DMS114 treated with DMSO at 0.1 percent for 48 hours (cell line): ENCODE results near the gene TSTD1.
"Not testable (repeated sequence)": the region's sequence is repeated elsewhere in the genome, so short reads cannot be mapped to it uniquely, and the experiment has no call there.

Experiments used
- DNase-seq: peaks from one replicate; lab custom pipeline; 2025; ENCODE audit not compliant: unreplicated experiment; lab: John Stamatoyannopoulos, UW

TSTD1 gene

GRCh38 chr1:161069241-161069640 lies 30.5 kb upstream of the TSTD1 start:
- no peak for DNase-seq

GRCh38 chr1:161068306-161069234 lies 29.8 kb upstream of the TSTD1 start:
- DNase-seq, result no peak

GRCh38 chr1:161066694-161067093 lies 27.9 kb upstream of the TSTD1 start:
- no peak for DNase-seq

- not testable (repeated sequence) for DNase-seq
Measured at GRCh38 chr1:161065681-161066080, 26.9 kb upstream of the TSTD1 start.

GRCh38 chr1:161063936-161064335 lies 25.2 kb upstream of the TSTD1 start:
- DNase-seq, result not testable (repeated sequence)

- DNase-seq, result no peak
Measured at GRCh38 chr1:161061419-161061818, 22.7 kb upstream of the TSTD1 start.

- DNase-seq, result no peak
Measured at GRCh38 chr1:161059293-161059692, 20.5 kb upstream of the TSTD1 start.

- no peak for DNase-seq
Measured at GRCh38 chr1:161054805-161055204, 16.0 kb upstream of the TSTD1 start.

GRCh38 chr1:161054232-161054631 lies 15.5 kb upstream of the TSTD1 start:
- DNase-seq, result no peak

GRCh38 chr1:161052899-161053298 lies 14.1 kb upstream of the TSTD1 start:
- no peak for DNase-seq

GRCh38 chr1:161051219-161051618 lies 12.5 kb upstream of the TSTD1 start:
- DNase-seq, result no peak

- DNase-seq, result no peak
Measured at GRCh38 chr1:161048949-161049722, 10.4 kb upstream of the TSTD1 start.

GRCh38 chr1:161047436-161048420 lies 9.0 kb upstream of the TSTD1 start:
- no peak for DNase-seq

GRCh38 chr1:161046605-161047228 lies 8.0 kb upstream of the TSTD1 start:
- DNase-seq, result no peak

- DNase-seq, result peak; percentile 99
Measured at GRCh38 chr1:161045736-161046604, 7.2 kb upstream of the TSTD1 start, which contains the start of gene USF1. TSS of gene USF1 (minus strand) at chr1:161045977. CDS start at chr1:161043275, 2,702 bp downstream.

GRCh38 chr1:161044908-161045735 lies 6.4 kb upstream of the TSTD1 start:
- DNase-seq, result peak; percentile 62

- no peak for DNase-seq
Measured at GRCh38 chr1:161044535-161044907, 5.8 kb upstream of the TSTD1 start.

- no peak for DNase-seq
Measured at GRCh38 chr1:161039546-161039945, 782 bp upstream of the TSTD1 start.
